ENCODE data around the gene NOP16.

NOP16 gene

GRCh38 chr5:176388444-176389134, at the start of gene NOP16, which contains the start of gene HIGD2A (continued):
- TF ChIP-seq BCL6B (tag by site-specific recombination; IDR thresholded peaks at IDR 0.05) (no peak), ZNF148 (tag by site-specific recombination; IDR thresholded peaks at IDR 0.05; ENCODE audit: borderline replicate concordance) (peak; percentile 83; the same call in 1 of the 2 replicates), ZNF549 (tag by site-specific recombination; IDR thresholded peaks at IDR 0.05) (no peak), ZNF155 (tag by site-specific recombination; IDR thresholded peaks at IDR 0.05) (no peak), ZNF223 (tag by site-specific recombination; IDR thresholded peaks at IDR 0.05) (no peak), KLF17 (tag by site-specific recombination; IDR thresholded peaks at IDR 0.05) (peak; percentile 99), HOXA7 (CRISPR knock-in tag; IDR thresholded peaks at IDR 0.05; ENCODE audit: borderline replicate concordance) (no peak), ZNF76 (tag by site-specific recombination; IDR thresholded peaks at IDR 0.05; ENCODE audit: borderline replicate concordance, low read depth) (peak; percentile 96), ZNF350 (tag by site-specific recombination; IDR thresholded peaks at IDR 0.05) (no peak), ZNF23 (tag by site-specific recombination; IDR thresholded peaks at IDR 0.05; ENCODE audit: borderline replicate concordance) (no peak), TSHZ1 (tag by site-specific recombination; IDR thresholded peaks at IDR 0.05; ENCODE audit: borderline replicate concordance) (peak; percentile 57; the same call in 1 of the 2 replicates), ZNF777 (tag by site-specific recombination; IDR thresholded peaks at IDR 0.05; ENCODE audit: borderline replicate concordance) (0 out of 2 replicates have a peak, but pooled peaks have one; percentile 57), ZNF175 (tag by site-specific recombination; IDR thresholded peaks at IDR 0.05) (no peak), ZNF843 (tag by site-specific recombination; IDR thresholded peaks at IDR 0.05) (peak; percentile 82), ZFHX2 (tag by site-specific recombination; conservative IDR thresholded peaks at IDR 0.05) (peak; percentile 73), ZNF398 (tag by site-specific recombination; IDR thresholded peaks at IDR 0.05) (no peak), SP7 (tag by site-specific recombination; IDR thresholded peaks at IDR 0.05) (peak; percentile 97), ZBTB26 (tag by site-specific recombination; optimal IDR thresholded peaks at IDR 0.05) (peak; percentile 57), ZNF747 (tag by site-specific recombination; IDR thresholded peaks at IDR 0.05) (no peak), ZBTB20 (tag by site-specific recombination; IDR thresholded peaks at IDR 0.05) (peak; percentile 85), ZNF513 (tag by site-specific recombination; IDR thresholded peaks at IDR 0.05) (no peak), ZNF248 (tag by site-specific recombination; IDR thresholded peaks at IDR 0.05) (no peak), ZNF830 (tag by site-specific recombination; IDR thresholded peaks at IDR 0.05; ENCODE audit: low read depth) (no peak), SALL2 (tag by site-specific recombination; IDR thresholded peaks at IDR 0.05; ENCODE audit: borderline replicate concordance) (peak; percentile 93; the same call in 1 of the 2 replicates), ZNF416 (tag by site-specific recombination; IDR thresholded peaks at IDR 0.05) (no peak)

Measured in HEK293 (cell line).